Keratinocyte (primary cell): ENCODE results near the gene VEZF1. TPM values are rescaled to one million over a fixed set of nuclear protein-coding genes. Genes with fewer than 3 reads are reported as not detected.

ENCODE experiments used
- DNase-seq: peaks from one replicate; pipeline ENCODE4 v3.0.0-alpha.2; 2011; ENCODE audit warnings: low read depth, missing footprints, low spot score
- FAIRE-seq: peaks from 2 replicates; lab custom pipeline; 2011; peaks lifted over from hg19 to GRCh38; lab: Jason Lieb, UNC
- H2AFZ ChIP-seq: 2 replicates; pipeline ENCODE4 v1.6.0; 2012; ENCODE audit warnings: low read length, control low read depth, inconsistent platforms; ENCODE audit not compliant: control insufficient read depth
- H3K27ac ChIP-seq: 2 replicates; pipeline ENCODE4 v1.5.1; 2011; ENCODE audit warnings: low read length; ENCODE audit not compliant: control insufficient read depth, insufficient read depth
- H3K27me3 ChIP-seq: 3 replicates; pipeline ENCODE4 v1.6.0; 2011; ENCODE audit warnings: low read length; ENCODE audit not compliant: control insufficient read depth, insufficient read depth; ENCODE audit errors: extremely low read depth
- H3K36me3 ChIP-seq, 2 experiments: 2 replicates in 1 of 2; 3 replicates in 1 of 2; pipeline ENCODE4 v1.5.1; 2011; ENCODE audit warnings: low read length in 2 of 2, mild to moderate bottlenecking in 1 of 2; ENCODE audit not compliant: control insufficient read depth in 2 of 2, insufficient read depth in 2 of 2; ENCODE audit errors: extremely low read depth in 1 of 2
- H3K4me1 ChIP-seq: 3 replicates; pipeline ENCODE4 v1.5.1; 2011; ENCODE audit warnings: low read length; ENCODE audit not compliant: control insufficient read depth, insufficient read depth; ENCODE audit errors: extremely low read depth
- H3K4me2 ChIP-seq: 3 replicates; pipeline ENCODE4 v1.6.0; 2011; ENCODE audit warnings: low read depth, low read length; ENCODE audit not compliant: control insufficient read depth, insufficient read depth; ENCODE audit errors: extremely low read depth
- H3K4me3 ChIP-seq, 3 experiments: fragments of 200-600 bp in 1 of 3; sonication (generic) in 1 of 3; 2 replicates in 2 of 3; 3 replicates in 1 of 3; pipeline ENCODE4 v1.5.1; 2011 to 2016; ENCODE audit warnings: low read length in 3 of 3, mild to moderate bottlenecking in 3 of 3, control low read depth in 2 of 3, inconsistent platforms in 1 of 3, low read depth in 1 of 3, mixed read lengths in 1 of 3, mixed run types in 1 of 3, moderate library complexity in 1 of 3; ENCODE audit not compliant: control insufficient read depth in 2 of 3, insufficient read depth in 2 of 3; ENCODE audit errors: extremely low read depth in 1 of 3
- H3K79me2 ChIP-seq: 2 replicates; pipeline ENCODE4 v1.6.0; 2012; ENCODE audit warnings: low read length; ENCODE audit not compliant: control insufficient read depth, insufficient read depth
- H3K9ac ChIP-seq: 3 replicates; pipeline ENCODE4 v1.6.0; 2011; ENCODE audit warnings: low read length; ENCODE audit not compliant: control insufficient read depth, insufficient read depth; ENCODE audit errors: extremely low read depth
- H3K9me1 ChIP-seq: 3 replicates; pipeline ENCODE4 v1.6.0; 2011; ENCODE audit warnings: low read length; ENCODE audit not compliant: control insufficient read depth, insufficient read depth; ENCODE audit errors: extremely low read depth
- H3K9me3 ChIP-seq: 2 replicates; pipeline ENCODE4 v1.5.1; 2012; ENCODE audit warnings: low read depth, low read length; ENCODE audit not compliant: control insufficient read depth
- H4K20me1 ChIP-seq: 3 replicates; pipeline ENCODE4 v1.6.0; 2011; ENCODE audit warnings: low read length; ENCODE audit not compliant: control insufficient read depth, insufficient read depth; ENCODE audit errors: extremely low read depth
- CTCF ChIP-seq, 3 experiments: IDR thresholded peaks in 1 of 3; conservative IDR thresholded peaks in 1 of 3; optimal IDR thresholded peaks in 1 of 3; 2 replicates in 2 of 3; 3 replicates in 1 of 3; pipeline versions ENCODE3 to v1.5.1; 2011; ENCODE audit warnings: low read length in 3 of 3, mild to moderate bottlenecking in 3 of 3, moderate library complexity in 2 of 3, control low read depth in 1 of 3, inconsistent platforms in 1 of 3; ENCODE audit not compliant: insufficient read depth in 2 of 3; ENCODE audit errors: extremely low read depth in 1 of 3
- EZH2 ChIP-seq: IDR thresholded peaks from one replicate; pipeline ENCODE4 v1.6.1; 2012; ENCODE audit warnings: inconsistent platforms, mild to moderate bottlenecking, low read length, moderate library complexity
- dilution Hi-C: fragments of 300-500 bp; cut with MboI; formaldehyde crosslinking; loops from one replicate; pipeline ENCODE4 v1.7.0; 2020; ENCODE audit warnings: low sequenced_read_pairs; ENCODE audit not compliant: extremely low pct_ligation_motif_present
- polyA plus RNA-seq, 5 experiments: library from polyadenylated mRNA; depleted of rRNA in 3 of 5; stranded (reverse) in 3 of 5; stranded (forward) in 1 of 5; unstranded in 1 of 5; fragments of >200 nt; gene quantifications; 1 replicate in 1 of 5; 2 replicates in 3 of 5; 3 replicates in 1 of 5; pipeline versions ENCODE4 v1.2.1 to v1.2.3, GENCODE V29; 2011 to 2012; ENCODE audit warnings: missing spikeins in 2 of 5, low read depth in 1 of 5, low replicate concordance in 1 of 5

The VEZF1 gene
- polyA plus RNA-seq, 1 donor (not counting 4 experiments of a cell fraction or from before 2014, with no cell fraction given), result 22.8 TPM

DNA sequence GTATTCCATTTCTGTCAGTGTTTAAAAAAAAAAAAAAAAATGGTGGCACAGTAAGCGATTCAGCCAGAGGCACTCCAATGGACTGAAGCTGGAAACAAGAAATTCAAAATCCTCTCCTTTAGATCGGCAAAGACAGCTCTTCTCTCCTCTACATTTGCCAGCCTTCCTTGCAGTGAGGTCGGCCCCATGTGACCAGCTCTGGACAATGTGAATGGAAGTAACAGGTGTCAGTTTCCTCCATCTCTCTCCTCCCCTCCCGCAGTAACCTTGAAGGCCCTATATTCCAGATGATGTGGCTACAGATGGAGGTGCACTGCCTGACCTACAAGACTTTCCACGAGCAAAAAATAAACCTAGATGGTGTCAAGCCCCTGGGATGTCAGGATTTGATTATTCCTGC is 47.8 kb downstream of the VEZF1 start:
- no peak for DNase-seq
- Histone ChIP-seq H3K27ac (no peak overlapping the region), H3K4me2 (no peak overlapping the region), H4K20me1 (no peaks in the 10 kb centered on the region), H3K36me3 (peaks cover 0 to 3% of the 10 kb centered on the region in 2 experiments), H3K9me3 (no peaks in the 10 kb centered on the region), H2AFZ (no peak overlapping the region), H3K9me1 (peaks cover 4% of the 10 kb centered on the region), H3K27me3 (no peaks in the 10 kb centered on the region), H3K4me1 (peaks cover 23% of the 10 kb centered on the region), H3K9ac (no peak overlapping the region), H3K4me3 (no peak overlapping the region), H3K79me2 (peaks cover 35% of the 10 kb centered on the region)
- no peak for TF ChIP-seq EZH2
- no peak for TF ChIP-seq CTCF (optimal IDR thresholded peaks at IDR 0.05 in 1 of 3, IDR thresholded peaks at IDR 0.05 in 1 of 3, conservative IDR thresholded peaks at IDR 0.05 in 1 of 3; ENCODE audit: extremely low read depth in 1 of 3, insufficient read depth in 2 of 3, low read length in 3 of 3)
- dilution Hi-C loops, result no loop called here
- no peak for FAIRE-seq

DNA sequence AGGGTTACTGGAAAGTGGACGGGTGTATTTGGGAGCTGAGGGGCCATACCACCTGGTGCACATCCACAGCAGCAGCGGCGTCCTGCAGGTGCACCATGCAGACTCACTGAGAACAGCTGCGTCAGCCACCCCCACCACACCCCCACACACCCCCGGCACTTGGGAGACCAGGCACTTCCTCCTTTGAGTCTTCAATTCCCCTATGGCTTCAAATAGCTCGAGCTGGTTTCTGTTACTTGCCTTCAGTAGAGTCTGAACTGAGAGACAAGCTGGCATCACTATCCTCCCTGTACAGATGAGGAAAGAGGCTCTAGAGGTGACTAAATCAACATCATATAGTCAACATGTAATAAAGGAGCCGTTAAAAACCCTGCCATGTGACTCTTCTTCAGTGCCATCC is 48.3 kb downstream of the VEZF1 start:
- Histone ChIP-seq H2AFZ (no peak overlapping the region), H3K9me3 (no peaks in the 10 kb centered on the region), H3K9ac (no peak overlapping the region), H3K4me1 (peaks cover 27% of the 10 kb centered on the region), H3K27me3 (no peaks in the 10 kb centered on the region), H3K4me3 (no peak overlapping the region), H3K36me3 (peaks cover 0 to 3% of the 10 kb centered on the region in 2 experiments), H3K4me2 (no peak overlapping the region), H3K27ac (no peak overlapping the region), H3K9me1 (peaks cover 4% of the 10 kb centered on the region), H3K79me2 (peaks cover 34% of the 10 kb centered on the region), H4K20me1 (no peaks in the 10 kb centered on the region)
- DNase-seq (no peak), FAIRE-seq (no peak)
- dilution Hi-C loops, result no loop called here
- TF ChIP-seq CTCF (optimal IDR thresholded peaks at IDR 0.05 in 1 of 3, IDR thresholded peaks at IDR 0.05 in 1 of 3, conservative IDR thresholded peaks at IDR 0.05 in 1 of 3; ENCODE audit: extremely low read depth in 1 of 3, insufficient read depth in 2 of 3, low read length in 3 of 3), result no peak
- no peak for TF ChIP-seq EZH2
